ENCODE data around the gene ERN1. TPM values are rescaled to one million over a fixed set of nuclear protein-coding genes. Genes with fewer than 3 reads are reported as not detected.

Gene ERN1
- total RNA-seq, 1 donor: 14.7 TPM

DNA sequence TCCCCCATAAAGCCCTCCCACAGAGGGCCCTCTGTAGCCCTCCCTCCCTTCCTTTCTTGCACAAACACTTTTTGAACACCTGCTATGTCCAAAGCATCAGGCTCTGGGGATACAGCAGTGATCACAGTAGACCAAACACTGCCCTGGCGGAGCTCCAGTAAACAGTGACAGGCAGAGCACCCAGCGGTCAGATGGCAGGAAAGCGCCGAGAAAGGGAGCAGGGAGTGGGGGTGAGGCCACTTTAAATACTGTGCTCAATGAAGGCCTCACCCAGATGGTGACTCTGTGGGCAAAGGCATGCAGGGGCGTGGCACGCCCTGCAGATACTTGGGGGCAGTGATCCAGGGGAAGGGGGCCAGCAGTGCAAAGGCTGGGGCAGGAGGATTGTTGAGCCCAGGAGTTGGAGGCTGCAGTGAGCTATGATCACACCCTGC, 124.2 kb downstream of the ERN1 start:
- TF ChIP-seq, protein P1, sequence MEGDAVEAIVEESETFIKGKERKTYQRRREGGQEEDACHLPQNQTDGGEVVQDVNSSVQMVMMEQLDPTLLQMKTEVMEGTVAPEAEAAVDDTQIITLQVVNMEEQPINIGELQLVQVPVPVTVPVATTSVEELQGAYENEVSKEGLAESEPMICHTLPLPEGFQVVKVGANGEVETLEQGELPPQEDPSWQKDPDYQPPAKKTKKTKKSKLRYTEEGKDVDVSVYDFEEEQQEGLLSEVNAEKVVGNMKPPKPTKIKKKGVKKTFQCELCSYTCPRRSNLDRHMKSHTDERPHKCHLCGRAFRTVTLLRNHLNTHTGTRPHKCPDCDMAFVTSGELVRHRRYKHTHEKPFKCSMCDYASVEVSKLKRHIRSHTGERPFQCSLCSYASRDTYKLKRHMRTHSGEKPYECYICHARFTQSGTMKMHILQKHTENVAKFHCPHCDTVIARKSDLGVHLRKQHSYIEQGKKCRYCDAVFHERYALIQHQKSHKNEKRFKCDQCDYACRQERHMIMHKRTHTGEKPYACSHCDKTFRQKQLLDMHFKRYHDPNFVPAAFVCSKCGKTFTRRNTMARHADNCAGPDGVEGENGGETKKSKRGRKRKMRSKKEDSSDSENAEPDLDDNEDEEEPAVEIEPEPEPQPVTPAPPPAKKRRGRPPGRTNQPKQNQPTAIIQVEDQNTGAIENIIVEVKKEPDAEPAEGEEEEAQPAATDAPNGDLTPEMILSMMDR (IDR thresholded peaks at IDR 0.05; ENCODE audit: insufficient read depth, low read depth, low read length): no peak
- H3K4me3 ChIP-seq (ENCODE audit: low read depth, low read length): no peak overlapping the region
- no peak for DNase-seq (ENCODE audit: low read depth)

DNA sequence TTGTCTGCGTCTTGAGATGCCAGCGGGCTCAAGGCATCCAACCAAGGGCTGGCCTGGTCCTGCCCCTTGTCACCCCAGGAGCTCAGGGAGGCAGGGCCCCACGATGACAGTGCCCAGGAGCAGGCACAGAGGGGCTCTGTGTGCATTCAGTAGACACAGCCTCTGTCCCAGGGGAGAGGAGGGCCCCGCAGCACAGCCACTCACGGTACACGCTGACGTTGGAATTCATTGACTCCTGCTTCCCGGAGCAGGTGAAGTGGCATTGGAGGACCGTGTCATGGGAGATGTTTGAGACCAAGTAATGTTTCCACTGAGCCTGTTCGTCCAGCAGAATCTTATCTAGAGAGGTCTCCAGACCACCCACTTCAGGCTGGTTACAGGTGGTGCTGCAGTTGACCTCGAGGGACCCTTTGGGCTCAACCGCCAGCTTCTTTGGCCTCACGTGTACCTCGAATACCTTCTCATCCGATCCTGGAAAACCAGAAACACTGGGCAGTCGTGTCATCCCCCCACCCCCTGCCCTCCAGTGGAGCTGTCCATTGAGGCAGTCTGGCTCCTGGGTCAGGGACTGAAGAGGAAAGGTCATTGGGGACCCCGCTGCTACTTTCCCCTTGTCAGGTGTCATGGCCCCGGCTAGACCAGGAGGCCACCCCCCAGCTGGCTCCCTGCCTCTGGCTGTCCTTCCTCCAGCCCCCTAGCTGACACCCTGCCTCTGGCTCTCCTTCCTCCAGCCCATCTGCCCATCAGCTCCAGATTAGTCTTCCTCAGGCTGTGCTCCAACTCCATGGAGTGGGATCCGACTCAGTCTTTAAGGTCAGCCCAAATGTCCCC, 124.8 kb downstream of the ERN1 start:
- no peak overlapping the region for H3K4me3 ChIP-seq (ENCODE audit: low read depth, low read length)
- TF ChIP-seq, protein P1 (IDR thresholded peaks at IDR 0.05; ENCODE audit: insufficient read depth, low read depth, low read length): no peak
- DNase-seq (ENCODE audit: low read depth): no peak

DNA sequence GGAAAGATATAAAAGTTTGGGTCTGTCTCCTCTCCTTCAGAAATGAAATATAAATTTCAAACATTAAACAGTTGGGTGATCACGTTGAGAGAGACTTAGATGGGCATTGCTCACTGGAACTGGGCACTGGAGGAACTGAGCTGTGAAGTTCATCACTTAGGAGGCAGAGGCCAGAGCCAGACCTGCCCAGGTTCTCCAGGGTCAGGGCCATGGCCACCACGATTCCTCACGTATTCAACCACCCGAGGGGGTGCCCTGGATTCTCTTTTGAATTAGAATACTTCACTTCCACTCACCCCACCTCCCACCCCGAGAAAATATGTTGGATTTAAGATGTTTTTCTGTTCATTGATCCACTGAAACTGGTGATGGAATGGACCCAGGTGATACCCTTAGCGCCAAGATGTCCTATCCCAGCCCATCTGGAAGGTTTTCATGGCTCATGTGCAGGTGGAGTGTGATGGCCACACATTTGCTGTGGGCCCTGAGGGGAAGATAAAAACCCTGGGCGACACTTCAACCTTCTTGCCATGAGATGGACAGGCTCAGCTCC, 125.7 kb downstream of the ERN1 start:
- TF ChIP-seq, protein P1 (IDR thresholded peaks at IDR 0.05; ENCODE audit: insufficient read depth, low read depth, low read length): no peak

DNA sequence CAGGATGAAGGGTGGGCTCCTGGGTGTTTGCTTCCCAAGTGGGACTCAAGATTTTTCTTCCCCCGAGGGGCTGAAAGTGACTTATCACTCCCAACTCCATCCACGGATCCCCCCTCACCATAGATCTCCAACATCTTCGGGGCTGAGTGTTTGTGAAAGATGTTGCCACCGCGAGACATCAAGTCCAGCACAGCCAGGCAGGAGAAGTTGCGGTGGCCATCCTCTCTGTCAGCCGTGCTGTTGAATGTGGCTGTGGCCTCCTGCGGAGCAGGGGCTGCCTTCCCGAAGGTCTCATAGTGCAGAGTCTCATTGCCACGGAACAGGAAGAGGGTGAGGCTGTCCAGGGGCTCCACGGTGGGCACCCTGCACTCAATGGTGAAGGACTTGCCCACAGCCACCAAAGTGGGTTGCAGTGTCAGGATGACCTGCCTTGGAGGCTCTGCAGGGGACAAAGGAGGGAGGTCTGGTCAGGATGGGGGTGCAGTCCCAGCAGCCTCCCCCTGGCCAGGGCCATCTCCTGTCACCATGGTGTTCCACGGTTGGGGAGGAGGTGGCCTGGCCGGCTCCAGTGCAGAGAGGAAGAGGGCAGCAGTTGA, 126.3 kb downstream of the ERN1 start:
- no peak for DNase-seq (ENCODE audit: low read depth)
- TF ChIP-seq, protein P1 (IDR thresholded peaks at IDR 0.05; ENCODE audit: insufficient read depth, low read depth, low read length): no peak
- H3K4me3 ChIP-seq (ENCODE audit: low read depth, low read length): no peak overlapping the region

More for the DNA sequence above, 125.7 kb downstream of the ERN1 start:
- no peak for DNase-seq (ENCODE audit: low read depth)
- no peak overlapping the region for H3K4me3 ChIP-seq (ENCODE audit: low read depth, low read length)

DNA sequence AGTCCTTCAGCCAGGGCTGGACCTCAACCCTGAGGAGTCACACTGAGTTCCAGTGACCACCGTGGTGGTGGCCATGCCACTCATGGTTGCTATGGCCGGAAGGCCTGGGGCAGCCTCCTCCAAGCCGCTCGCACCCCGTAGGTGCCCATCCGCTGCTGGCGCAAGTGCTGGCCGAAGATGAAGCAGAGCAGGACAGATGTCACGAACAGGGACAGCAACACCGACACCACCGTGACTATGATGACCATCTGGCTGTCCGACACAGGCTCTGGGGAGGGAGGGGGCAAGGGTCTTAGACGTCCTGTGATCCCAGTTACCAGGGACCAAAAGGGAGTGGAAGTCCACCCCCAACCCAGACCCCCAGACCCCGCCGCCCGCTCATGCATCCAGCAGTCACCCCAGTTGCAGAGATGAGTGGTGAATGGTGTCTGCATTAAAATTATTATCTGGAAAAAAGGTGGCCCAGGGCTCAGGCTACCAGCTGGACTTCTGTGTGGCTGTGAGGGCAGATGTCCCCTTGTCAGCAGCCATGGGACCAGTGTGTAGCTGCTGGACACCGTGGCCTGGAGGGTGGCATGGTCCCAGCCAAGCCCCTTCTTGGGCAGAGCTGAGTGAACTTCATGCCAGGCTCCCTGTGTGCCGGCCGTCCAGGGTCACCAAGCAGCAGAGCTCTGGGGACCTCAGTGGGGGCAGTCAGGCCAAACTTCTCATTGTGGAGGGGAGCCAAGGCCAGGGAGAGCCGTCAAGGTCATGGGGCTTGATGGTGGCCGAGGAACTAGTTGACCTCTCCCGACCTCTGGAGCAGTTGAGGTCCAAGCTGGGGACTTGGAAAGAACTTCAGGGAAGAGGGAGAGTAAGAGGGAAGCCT, 127.1 kb downstream of the ERN1 start:
- DNase-seq (ENCODE audit: low read depth): no peak
- TF ChIP-seq, protein P1 (IDR thresholded peaks at IDR 0.05; ENCODE audit: insufficient read depth, low read depth, low read length): no peak
- no peak overlapping the region for H3K4me3 ChIP-seq (ENCODE audit: low read depth, low read length)

DNA sequence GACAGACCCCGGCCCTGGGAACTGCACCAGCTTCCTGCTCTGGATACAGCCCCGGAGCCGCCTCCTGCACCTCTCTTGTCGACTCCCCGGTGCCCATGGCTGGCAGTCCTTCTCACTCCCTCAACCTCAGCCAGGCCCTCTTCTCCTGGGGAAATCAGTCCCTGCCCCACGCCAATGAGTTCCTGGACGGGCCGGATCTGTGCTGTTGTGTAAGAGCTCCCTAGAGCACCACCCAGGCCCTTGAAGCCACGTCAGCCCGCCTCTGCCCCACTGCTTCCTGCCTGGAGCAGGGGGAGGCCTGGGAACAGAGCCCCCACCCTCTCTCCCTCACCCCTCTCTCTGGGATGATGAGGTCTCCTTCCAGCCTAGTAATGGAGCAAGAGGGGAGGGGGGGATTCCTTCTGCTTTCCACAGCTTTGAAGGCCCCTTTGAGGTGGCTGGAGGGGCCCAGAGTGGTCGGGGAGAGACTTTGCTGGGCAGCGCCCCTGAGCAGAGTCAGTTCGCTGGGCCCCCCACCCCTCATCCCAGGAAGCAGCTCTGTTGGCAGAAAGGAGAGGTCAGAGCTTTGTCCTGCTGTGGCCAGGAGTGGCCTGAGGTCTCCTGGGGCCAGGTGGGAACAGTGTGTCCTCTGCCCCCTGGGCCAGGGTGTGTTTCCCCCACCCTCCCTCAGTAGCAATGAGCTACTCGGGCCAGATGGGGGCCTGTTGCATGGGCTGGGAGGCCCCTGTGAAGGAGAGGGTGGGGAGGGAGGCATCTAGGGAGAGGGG, 128.0 kb downstream of the ERN1 start:
- no peak overlapping the region for H3K4me3 ChIP-seq (ENCODE audit: low read depth, low read length)
- DNase-seq (ENCODE audit: low read depth): no peak
- TF ChIP-seq, protein P1 (IDR thresholded peaks at IDR 0.05; ENCODE audit: insufficient read depth, low read depth, low read length): no peak
